ENCODE measurements around the gene WNT7B.

Gene WNT7B

GRCh38 chr22:45906946-45907345 lies 70.0 kb downstream of the WNT7B start:
- Histone ChIP-seq H3K14ac (ENCODE audit: low read length in 2 of 2) (no peak overlapping the region), H4K91ac (ENCODE audit: low read length) (no peak overlapping the region), H3K9ac (ENCODE audit: low read length) (no peak overlapping the region), H3K4me2 (ENCODE audit: low read length, poor library complexity, severe bottlenecking) (no peak overlapping the region), H3K9me3 (ENCODE audit: control insufficient read depth, low read length) (no peaks in the 10 kb centered on the region), H2AFZ (ENCODE audit: low read depth, low read length) (no peak overlapping the region), H3K36me3 (ENCODE audit: control insufficient read depth in 1 of 2, insufficient read depth in 2 of 2, low read depth in 1 of 2, low read length in 2 of 2) (no peaks in the 10 kb centered on the region), H3K27me3 (ENCODE audit: control insufficient read depth in 1 of 2, insufficient read depth in 1 of 2, low read length in 2 of 2) (peaks cover 6 to 75% of the 10 kb centered on the region in 2 experiments), H3K18ac (ENCODE audit: low read depth in 1 of 2, low read length in 2 of 2) (no peak overlapping the region), H3K79me1 (replicated peaks; ENCODE audit: low read length, poor library complexity, severe bottlenecking) (no peaks in the 10 kb centered on the region), H2BK15ac (ENCODE audit: low read depth, poor library complexity, severe bottlenecking) (no peak overlapping the region), H4K8ac (ENCODE audit: low read length) (no peak overlapping the region), H2BK120ac (ENCODE audit: low read depth, low read length) (no peak overlapping the region), H3K4me3 (ENCODE audit: insufficient read depth in 1 of 2, low read depth in 1 of 2, low read length in 2 of 2) (no peak overlapping the region), H2BK5ac (ENCODE audit: low read depth, low read length, poor library complexity, severe bottlenecking) (no peak overlapping the region), H2AK5ac (ENCODE audit: low read length, severe bottlenecking) (no peak overlapping the region), H3K4ac (ENCODE audit: low read depth in 1 of 2, low read length in 2 of 2) (no peak overlapping the region), H3K23ac (ENCODE audit: low read length in 2 of 2) (no peak overlapping the region), H2BK12ac (ENCODE audit: low read length in 2 of 2) (no peak overlapping the region), H3K4me1 (ENCODE audit: control insufficient read depth, insufficient read depth, low read depth, low read length) (peaks cover 39% of the 10 kb centered on the region), H3K27ac (ENCODE audit: low read length, poor library complexity, severe bottlenecking) (no peak overlapping the region)
- 89% methylated on average over 13 of the region's 13 CpGs for WGBS
- no peak for DNase-seq

GRCh38 chr22:45905924-45906865 lies 70.8 kb downstream of the WNT7B start:
- H2AK5ac ChIP-seq (ENCODE audit: low read length, severe bottlenecking) = peak overlapping the region; percentile 50
- no peak overlapping the region for H2AFZ ChIP-seq (ENCODE audit: low read depth, low read length)
- H2BK15ac ChIP-seq (ENCODE audit: low read depth, poor library complexity, severe bottlenecking) = peak overlapping the region; percentile 45
- H3K79me1 ChIP-seq (replicated peaks; ENCODE audit: low read length, poor library complexity, severe bottlenecking) = no peaks in the 10 kb centered on the region
- no peak overlapping the region for H3K23ac ChIP-seq (ENCODE audit: low read length in 2 of 2)
- H3K9ac ChIP-seq (ENCODE audit: low read length) = peak overlapping the region; percentile 15
- H3K27ac ChIP-seq (ENCODE audit: low read length, poor library complexity, severe bottlenecking) = peak overlapping the region; percentile 16
- peaks cover 38% of the 10 kb centered on the region for H3K4me1 ChIP-seq (ENCODE audit: control insufficient read depth, insufficient read depth, low read depth, low read length)
- H3K9me3 ChIP-seq (ENCODE audit: control insufficient read depth, low read length) = no peaks in the 10 kb centered on the region
- H4K91ac ChIP-seq (ENCODE audit: low read length) = no peak overlapping the region
- no peak overlapping the region for H3K4ac ChIP-seq (ENCODE audit: low read depth in 1 of 2, low read length in 2 of 2)
- WGBS = 82% methylated on average over 33 of the region's 33 CpGs
- H2BK12ac ChIP-seq (ENCODE audit: low read length in 2 of 2) = no peak overlapping the region
- peak overlapping the region; percentile 71 for H2BK5ac ChIP-seq (ENCODE audit: low read depth, low read length, poor library complexity, severe bottlenecking)
- H3K4me3 ChIP-seq (ENCODE audit: insufficient read depth in 1 of 2, low read depth in 1 of 2, low read length in 2 of 2) = peak overlapping the region in 1 of 2 experiments; percentile 51
- peak overlapping the region; percentile 47 for H3K4me2 ChIP-seq (ENCODE audit: low read length, poor library complexity, severe bottlenecking)
- H4K8ac ChIP-seq (ENCODE audit: low read length) = no peak overlapping the region
- no peak overlapping the region for H2BK120ac ChIP-seq (ENCODE audit: low read depth, low read length)
- no peaks in the 10 kb centered on the region for H3K36me3 ChIP-seq (ENCODE audit: control insufficient read depth in 1 of 2, insufficient read depth in 2 of 2, low read depth in 1 of 2, low read length in 2 of 2)
- no peak overlapping the region for H3K18ac ChIP-seq (ENCODE audit: low read depth in 1 of 2, low read length in 2 of 2)
- peaks cover under 1 to 67% of the 10 kb centered on the region in 2 experiments for H3K27me3 ChIP-seq (ENCODE audit: control insufficient read depth in 1 of 2, insufficient read depth in 1 of 2, low read length in 2 of 2)
- H3K14ac ChIP-seq (ENCODE audit: low read length in 2 of 2) = no peak overlapping the region
- peak; percentile 21 for DNase-seq

GRCh38 chr22:45905326-45905923 lies 71.5 kb downstream of the WNT7B start:
- Histone ChIP-seq H3K4me1 (ENCODE audit: control insufficient read depth, insufficient read depth, low read depth, low read length) (peaks cover 38% of the 10 kb centered on the region), H2AFZ (ENCODE audit: low read depth, low read length) (no peak overlapping the region), H2BK5ac (ENCODE audit: low read depth, low read length, poor library complexity, severe bottlenecking) (peak overlapping the region; percentile 71), H3K36me3 (ENCODE audit: control insufficient read depth in 1 of 2, insufficient read depth in 2 of 2, low read depth in 1 of 2, low read length in 2 of 2) (no peaks in the 10 kb centered on the region), H2BK120ac (ENCODE audit: low read depth, low read length) (no peak overlapping the region), H3K9me3 (ENCODE audit: control insufficient read depth, low read length) (no peaks in the 10 kb centered on the region), H2BK15ac (ENCODE audit: low read depth, poor library complexity, severe bottlenecking) (peak overlapping the region; percentile 45), H3K4me2 (ENCODE audit: low read length, poor library complexity, severe bottlenecking) (peak overlapping the region; percentile 47), H3K4ac (ENCODE audit: low read depth in 1 of 2, low read length in 2 of 2) (no peak overlapping the region), H3K9ac (ENCODE audit: low read length) (peak overlapping the region; percentile 15), H3K4me3 (ENCODE audit: insufficient read depth in 1 of 2, low read depth in 1 of 2, low read length in 2 of 2) (no peak overlapping the region), H3K14ac (ENCODE audit: low read length in 2 of 2) (no peak overlapping the region), H3K27me3 (ENCODE audit: control insufficient read depth in 1 of 2, insufficient read depth in 1 of 2, low read length in 2 of 2) (peaks cover 0 to 64% of the 10 kb centered on the region in 2 experiments), H4K8ac (ENCODE audit: low read length) (no peak overlapping the region), H3K79me1 (replicated peaks; ENCODE audit: low read length, poor library complexity, severe bottlenecking) (no peaks in the 10 kb centered on the region), H3K23ac (ENCODE audit: low read length in 2 of 2) (no peak overlapping the region), H2BK12ac (ENCODE audit: low read length in 2 of 2) (no peak overlapping the region), H2AK5ac (ENCODE audit: low read length, severe bottlenecking) (peak overlapping the region; percentile 50), H4K91ac (ENCODE audit: low read length) (no peak overlapping the region), H3K18ac (ENCODE audit: low read depth in 1 of 2, low read length in 2 of 2) (no peak overlapping the region), H3K27ac (ENCODE audit: low read length, poor library complexity, severe bottlenecking) (no peak overlapping the region)
- DNase-seq = no peak
- WGBS = 89% methylated on average over 27 of the region's 27 CpGs

- H2BK12ac ChIP-seq (ENCODE audit: low read length in 2 of 2) = no peak overlapping the region
- H3K27ac ChIP-seq (ENCODE audit: low read length, poor library complexity, severe bottlenecking) = no peak overlapping the region
- peaks cover 38% of the 10 kb centered on the region for H3K4me1 ChIP-seq (ENCODE audit: control insufficient read depth, insufficient read depth, low read depth, low read length)
- H3K36me3 ChIP-seq (ENCODE audit: control insufficient read depth in 1 of 2, insufficient read depth in 2 of 2, low read depth in 1 of 2, low read length in 2 of 2) = no peaks in the 10 kb centered on the region
- H3K9me3 ChIP-seq (ENCODE audit: control insufficient read depth, low read length) = no peaks in the 10 kb centered on the region
- DNase-seq = no peak
- 89% methylated on average over 7 of the region's 7 CpGs for WGBS
- no peak overlapping the region for H3K4me3 ChIP-seq (ENCODE audit: insufficient read depth in 1 of 2, low read depth in 1 of 2, low read length in 2 of 2)
- no peak overlapping the region for H2BK15ac ChIP-seq (ENCODE audit: low read depth, poor library complexity, severe bottlenecking)
- H3K18ac ChIP-seq (ENCODE audit: low read depth in 1 of 2, low read length in 2 of 2) = peak overlapping the region in 1 of 2 experiments; percentile 8
- H3K14ac ChIP-seq (ENCODE audit: low read length in 2 of 2) = peak overlapping the region in 1 of 2 experiments; percentile 36
- no peak overlapping the region for H3K4me2 ChIP-seq (ENCODE audit: low read length, poor library complexity, severe bottlenecking)
- H3K4ac ChIP-seq (ENCODE audit: low read depth in 1 of 2, low read length in 2 of 2) = no peak overlapping the region
- no peak overlapping the region for H3K9ac ChIP-seq (ENCODE audit: low read length)
- H3K27me3 ChIP-seq (ENCODE audit: control insufficient read depth in 1 of 2, insufficient read depth in 1 of 2, low read length in 2 of 2) = peaks cover 0 to 55% of the 10 kb centered on the region in 2 experiments
- peak overlapping the region; percentile 18 for H4K91ac ChIP-seq (ENCODE audit: low read length)
- no peak overlapping the region for H2AFZ ChIP-seq (ENCODE audit: low read depth, low read length)
- peak overlapping the region; percentile 50 for H2AK5ac ChIP-seq (ENCODE audit: low read length, severe bottlenecking)
- H2BK120ac ChIP-seq (ENCODE audit: low read depth, low read length) = no peak overlapping the region
- H4K8ac ChIP-seq (ENCODE audit: low read length) = no peak overlapping the region
- no peak overlapping the region for H2BK5ac ChIP-seq (ENCODE audit: low read depth, low read length, poor library complexity, severe bottlenecking)
- H3K79me1 ChIP-seq (replicated peaks; ENCODE audit: low read length, poor library complexity, severe bottlenecking) = no peaks in the 10 kb centered on the region
- H3K23ac ChIP-seq (ENCODE audit: low read length in 2 of 2) = no peak overlapping the region
These were observed 72.7 kb downstream of the WNT7B start for GRCh38 chr22:45904236-45904635.
